Measurements from ENCODE around the gene FNDC3B. TPM values are rescaled to one million over a fixed set of nuclear protein-coding genes. Genes with fewer than 3 reads are reported as not detected.
A peak's percentile ranks its signal among the peaks of the same experiment; 100 is the strongest.

Gene FNDC3B
- total and polyA plus RNA-seq, 2 donors (not counting 1 experiment from before 2014, with no cell fraction given), result 1.2 to 9.2 TPM

GRCh38 chr3:172036541-172037215 is 2.7 kb upstream of the FNDC3B start:
- Histone ChIP-seq H3K36me3 (replicated peaks in 1 of 2; ENCODE audit: control extremely low read depth in 1 of 2, control insufficient read depth in 1 of 2, extremely low read depth in 1 of 2, insufficient read depth in 2 of 2, low read length in 1 of 2) (no peaks in the 10 kb centered on the region), H3K9me3 (ENCODE audit: control extremely low read depth in 1 of 3, control insufficient read depth in 2 of 3, insufficient read depth in 1 of 3, low read length in 2 of 3) (peaks cover 0 to 4% (median 0%) of the 10 kb centered on the region in 3 donors), H3K27ac (ENCODE audit: low read length in 2 of 2) (no peak overlapping the region), H2AFZ (ENCODE audit: insufficient read depth, low read depth, low read length, poor library complexity, severe bottlenecking) (no peak overlapping the region), H3K27me3 (replicated peaks in 1 of 4; ENCODE audit: control extremely low read depth in 1 of 4, control insufficient read depth in 3 of 4, insufficient read depth in 4 of 4, low read length in 3 of 4) (peaks cover 0 to 23% (median 10%) of the 10 kb centered on the region in 4 experiments), H3K4me1 (ENCODE audit: control insufficient read depth in 2 of 2, insufficient read depth in 2 of 2, low read length in 2 of 2) (peaks cover 11% of the 10 kb centered on the region in 2 donors), H3K9ac (ENCODE audit: low read length) (no peak overlapping the region), H3K79me2 (ENCODE audit: control insufficient read depth, insufficient read depth, low read length) (no peaks in the 10 kb centered on the region), H3K4me3 (ENCODE audit: control extremely low read depth in 1 of 5, extremely low read depth in 1 of 5, insufficient read depth in 1 of 5, low read depth in 2 of 5, low read length in 4 of 5) (no peak overlapping the region), H4K20me1 (ENCODE audit: control insufficient read depth, insufficient read depth, low read length, poor library complexity, severe bottlenecking) (no peaks in the 10 kb centered on the region), H3K4me2 (replicated peaks; ENCODE audit: low read depth, low read length, poor library complexity, severe bottlenecking) (no peak overlapping the region)
- H3K4me3 Mint-ChIP-seq, result no peak overlapping the region
- peaks cover 9% of the 10 kb centered on the region for H3K4me1 Mint-ChIP-seq
- ChIA-PET CTCF (interaction anchor here (1.7 to 2.8 kb wide), 3 partner anchors 10 to 305 kb away, joined by 3 to 14 read pairs (median 9); no protein-coding TSS in a partner anchor), POLR2A (no interaction called here)
- intact Hi-C loops (cut with micrococcal nuclease), result no loop called here
- no peaks in the 10 kb centered on the region for H3K9me3 Mint-ChIP-seq (ENCODE audit: insufficient read depth)
- TF ChIP-seq EZH2 (IDR thresholded peaks at IDR 0.05; ENCODE audit: borderline replicate concordance, insufficient read depth, low read depth, low read length, poor library complexity, severe bottlenecking) (no peak), CTCF (IDR thresholded peaks at IDR 0.05) (no peak)
- H3K27me3 Mint-ChIP-seq, result peaks cover 38% of the 10 kb centered on the region
- ATAC-seq (ENCODE audit: low read depth), result no peak
- no peak for DNase-seq
- no peak overlapping the region for H3K27ac Mint-ChIP-seq

- intact Hi-C loops (cut with micrococcal nuclease), result loop anchor here (1.0 kb wide), 2 partner anchors 23 to 68 kb away; no protein-coding TSS in a partner anchor
- peak overlapping the region; percentile 93 for H3K9ac ChIP-seq (ENCODE audit: low read length)
- H3K4me2 ChIP-seq (replicated peaks; ENCODE audit: low read depth, low read length, poor library complexity, severe bottlenecking), result peak overlapping the region; percentile 99
- POLR2A ChIA-PET, result interaction anchor here (0.6 kb wide), 1 partner anchor 139 kb away, joined by 7 read pairs; no protein-coding TSS in a partner anchor
- no peak for ATAC-seq (ENCODE audit: low read depth)
- H3K9me3 ChIP-seq (ENCODE audit: control extremely low read depth in 1 of 3, control insufficient read depth in 2 of 3, insufficient read depth in 1 of 3, low read length in 2 of 3), result peaks cover 0 to 4% (median 0%) of the 10 kb centered on the region in 3 donors
- peaks cover 9% of the 10 kb centered on the region for H3K4me1 Mint-ChIP-seq
- 10% methylated on average over 5 of the region's 12 CpGs for WGBS (ENCODE audit: insufficient coverage)
- CTCF ChIA-PET, result interaction anchor here (0.6 to 1.4 kb wide), 2 partner anchors 69 to 130 kb away, joined by 4 to 5 read pairs; no protein-coding TSS in a partner anchor
- no peak for DNase-seq
- H3K27ac ChIP-seq (ENCODE audit: low read length in 2 of 2), result peak overlapping the region in 1 of 2 donors; percentile 80
- no peaks in the 10 kb centered on the region for H3K79me2 ChIP-seq (ENCODE audit: control insufficient read depth, insufficient read depth, low read length)
- H3K27ac Mint-ChIP-seq, result peak overlapping the region; percentile 92
- no peaks in the 10 kb centered on the region for H3K9me3 Mint-ChIP-seq (ENCODE audit: insufficient read depth)
- TF ChIP-seq EZH2 (IDR thresholded peaks at IDR 0.05; ENCODE audit: borderline replicate concordance, insufficient read depth, low read depth, low read length, poor library complexity, severe bottlenecking) (no peak), CTCF (IDR thresholded peaks at IDR 0.05) (no peak)
- H3K27me3 Mint-ChIP-seq, result peaks cover 24% of the 10 kb centered on the region
- peaks cover 11% of the 10 kb centered on the region in 2 donors for H3K4me1 ChIP-seq (ENCODE audit: control insufficient read depth in 2 of 2, insufficient read depth in 2 of 2, low read length in 2 of 2)
- H3K36me3 ChIP-seq (replicated peaks in 1 of 2; ENCODE audit: control extremely low read depth in 1 of 2, control insufficient read depth in 1 of 2, extremely low read depth in 1 of 2, insufficient read depth in 2 of 2, low read length in 1 of 2), result no peaks in the 10 kb centered on the region
- H3K4me3 ChIP-seq (ENCODE audit: control extremely low read depth in 1 of 5, extremely low read depth in 1 of 5, insufficient read depth in 1 of 5, low read depth in 2 of 5, low read length in 4 of 5), result peak overlapping the region; percentile 13 to 91 (median 85)
- peaks cover 0 to 23% (median 10%) of the 10 kb centered on the region in 4 experiments for H3K27me3 ChIP-seq (replicated peaks in 1 of 4; ENCODE audit: control extremely low read depth in 1 of 4, control insufficient read depth in 3 of 4, insufficient read depth in 4 of 4, low read length in 3 of 4)
- H2AFZ ChIP-seq (ENCODE audit: insufficient read depth, low read depth, low read length, poor library complexity, severe bottlenecking), result peak overlapping the region; percentile 86
- peak overlapping the region; percentile 97 for H3K4me3 Mint-ChIP-seq
- H4K20me1 ChIP-seq (ENCODE audit: control insufficient read depth, insufficient read depth, low read length, poor library complexity, severe bottlenecking), result no peaks in the 10 kb centered on the region
These were observed 461 bp upstream of the FNDC3B start for GRCh38 chr3:172038798-172039435.

All from B cell (primary cell).